Measurements from ENCODE around the gene DDR1.

GRCh38 chr6:30931969-30932645 lies 47.8 kb downstream of the DDR1 start, which contains the start of gene SFTA2:
- TF ChIP-seq CTCF (IDR thresholded peaks at IDR 0.05), result no peak
- no peak for TF ChIP-seq POLR2A (IDR thresholded peaks at IDR 0.05)
